Activated T-helper 1 cell treated with anti-CD3 and anti-CD28 coated beads, Interleukin-12 subunit alpha, Interleukin-12 subunit beta, Interleukin-2, Interleukin-4 antibody, amounts not matched to agents 30 ng/mL and 10 ng/mL and 1 ng/mL, durations not matched to agents 14 hours and 24 hours and 36 hours (primary cell): Measurements from ENCODE around the gene SYNCRIP. TPM values are rescaled to one million over a fixed set of nuclear protein-coding genes. Genes with fewer than 3 reads are reported as not detected.

Experiments used
- DNase-seq: peaks from one replicate; pipeline ENCODE4 v3.0.0; 2021; ENCODE audit warnings: low spot score
- H3K27ac Mint-ChIP-seq: one replicate; pipeline ENCODE4 v1.8.0; 2021; ENCODE audit warnings: mild to moderate bottlenecking, mixed read lengths
- H3K27me3 Mint-ChIP-seq: one replicate; pipeline ENCODE4 v1.8.0; 2022; ENCODE audit warnings: mild to moderate bottlenecking, moderate library complexity, mixed read lengths; ENCODE audit not compliant: insufficient read depth
- H3K36me3 Mint-ChIP-seq: one replicate; pipeline ENCODE4 v1.8.0; 2021; ENCODE audit warnings: low read depth, mixed read lengths
- H3K4me1 Mint-ChIP-seq: one replicate; pipeline ENCODE4 v1.8.0; 2021; ENCODE audit warnings: low read depth, mixed read lengths
- H3K4me3 Mint-ChIP-seq: one replicate; pipeline ENCODE4 v1.8.0; 2021; ENCODE audit warnings: mild to moderate bottlenecking, moderate library complexity, mixed read lengths
- H3K9me3 Mint-ChIP-seq: one replicate; pipeline ENCODE4 v1.8.0; 2021; ENCODE audit warnings: mixed read lengths
- intact Hi-C: fragments of 100-400 bp; cut with micrococcal nuclease; formaldehyde crosslinking; loops from one replicate; pipeline ENCODE4 v1.15.1; 2024
- total RNA-seq: library from RNA; stranded (reverse); gene quantifications from 2 replicates; pipeline ENCODE4 v1.2.3, GENCODE V29; 2022

SYNCRIP gene
- total RNA-seq, 1 donor from 2014 or later = 207 TPM

DNA sequence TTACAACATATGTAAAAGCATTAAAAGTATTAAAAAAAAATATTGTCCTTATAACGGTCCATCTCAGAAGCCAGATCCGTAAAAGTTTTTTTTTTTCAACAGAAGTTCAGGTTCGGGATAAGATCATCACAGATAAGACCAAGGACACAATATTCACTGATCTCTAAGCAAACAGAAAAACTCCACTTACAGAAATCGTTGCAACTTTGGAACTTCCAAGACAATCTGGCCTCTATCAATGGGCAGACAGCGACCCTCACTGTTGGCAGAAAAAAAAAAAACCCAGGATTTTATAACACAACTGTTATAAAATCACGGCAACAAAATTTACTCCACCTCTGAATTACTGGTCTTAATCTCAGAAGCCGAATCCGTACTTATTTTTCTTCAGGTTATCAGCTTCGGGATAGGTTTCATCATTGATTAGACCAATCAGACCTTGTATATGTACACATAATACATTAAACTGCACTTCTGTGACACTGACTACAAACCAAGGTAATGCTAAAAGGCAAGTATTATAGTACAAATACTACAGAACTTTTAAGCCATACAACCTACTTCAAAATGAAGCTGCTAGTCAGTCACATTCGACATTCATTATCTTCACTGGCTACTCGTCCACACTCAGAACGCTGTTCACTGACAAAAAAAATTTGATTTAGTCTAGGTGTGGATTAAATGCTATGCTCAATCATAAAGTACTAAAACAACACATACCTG lies 34.7 kb upstream of the SYNCRIP start:
- Mint-ChIP-seq H3K27ac (peak overlapping the region; percentile 92), H3K36me3 (peaks cover 64% of the 10 kb centered on the region), H3K4me3 (peak overlapping the region; percentile 100), H3K27me3 (no peaks in the 10 kb centered on the region), H3K4me1 (peaks cover 61% of the 10 kb centered on the region), H3K9me3 (peaks cover 6% of the 10 kb centered on the region)
- no peak for DNase-seq
- intact Hi-C loops = loop anchor here (5.0 kb wide), 2 partner anchors 320 to 1815 kb away; no protein-coding TSS in a partner anchor

DNA sequence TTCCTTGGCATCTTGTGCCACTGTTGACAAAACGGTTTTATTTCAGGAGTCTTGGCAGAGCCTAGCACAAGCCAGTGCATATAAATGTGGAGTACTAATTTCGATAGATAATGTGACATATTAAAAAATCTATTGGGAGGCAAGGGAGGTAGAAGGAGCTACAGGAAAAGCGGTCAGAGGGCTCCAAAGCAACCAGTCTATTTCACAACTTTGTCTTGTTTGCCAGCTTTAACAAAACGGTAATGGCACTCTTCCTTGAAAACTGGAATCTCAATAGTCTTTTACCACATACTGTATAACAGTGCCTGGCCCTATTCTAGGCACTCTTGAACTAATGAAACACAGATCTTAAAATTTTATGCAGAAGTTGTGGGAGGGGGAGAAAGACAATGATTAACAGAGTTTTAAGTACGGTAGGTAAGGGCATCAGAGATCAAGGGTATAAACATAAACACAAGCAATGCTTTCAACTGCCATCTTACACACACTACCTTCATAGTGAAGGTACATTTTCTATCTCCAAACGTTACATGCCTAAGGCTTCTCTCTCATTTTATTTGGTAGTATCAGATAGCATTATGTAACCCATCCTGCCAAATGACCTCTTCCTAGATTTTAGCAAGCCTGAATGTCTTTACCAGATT lies 33.5 kb upstream of the SYNCRIP start:
- peaks cover 57% of the 10 kb centered on the region for H3K4me1 Mint-ChIP-seq
- intact Hi-C loops = loop anchor here (5.0 kb wide), 2 partner anchors 319 to 1814 kb away; no protein-coding TSS in a partner anchor
- peaks cover 62% of the 10 kb centered on the region for H3K36me3 Mint-ChIP-seq
- peak overlapping the region; percentile 32 for H3K27ac Mint-ChIP-seq
- DNase-seq = no peak
- no peaks in the 10 kb centered on the region for H3K27me3 Mint-ChIP-seq
- peak overlapping the region; percentile 100 for H3K4me3 Mint-ChIP-seq
- no peaks in the 10 kb centered on the region for H3K9me3 Mint-ChIP-seq

DNA sequence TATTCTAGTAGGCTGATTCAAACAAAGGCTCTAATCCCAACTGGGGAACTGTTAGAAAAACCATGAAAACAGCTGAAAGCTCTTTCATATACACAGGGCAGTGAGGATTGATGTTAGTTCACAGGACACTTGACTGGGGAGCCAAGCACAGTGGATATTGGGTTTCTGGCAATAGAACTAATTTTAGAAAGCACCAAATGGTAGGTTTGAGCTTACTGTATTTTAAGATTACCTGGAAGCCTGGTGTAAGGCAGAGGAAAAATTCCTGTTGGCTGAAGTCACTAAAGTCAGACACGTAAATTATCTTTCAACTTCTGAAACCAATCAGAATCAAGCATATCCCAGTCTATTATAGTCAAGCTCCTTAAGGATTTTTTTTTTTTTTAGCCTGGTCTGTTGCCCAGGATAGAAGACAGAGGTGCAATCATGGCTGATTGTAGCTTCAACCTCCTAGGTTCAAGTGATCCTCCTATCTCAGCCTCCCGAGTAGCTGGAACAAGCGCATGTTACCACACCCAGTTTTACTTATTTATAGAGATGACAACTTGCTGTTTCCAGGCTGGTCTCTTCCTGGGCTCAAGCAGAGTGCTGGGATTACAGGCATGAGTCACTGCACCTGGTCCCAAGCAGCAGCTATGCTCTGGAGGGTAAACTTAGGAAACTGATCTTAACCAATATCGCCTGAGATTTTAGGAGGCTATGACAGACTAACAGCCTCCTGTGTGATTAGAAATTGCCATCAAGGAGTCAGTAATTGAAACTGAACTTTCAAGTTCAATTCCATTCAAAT lies 32.5 kb upstream of the SYNCRIP start:
- intact Hi-C loops = loop anchor here (5.0 kb wide), 2 partner anchors 318 to 1813 kb away; no protein-coding TSS in a partner anchor
- H3K4me1 Mint-ChIP-seq = peaks cover 62% of the 10 kb centered on the region
- H3K36me3 Mint-ChIP-seq = peaks cover 62% of the 10 kb centered on the region
- no peaks in the 10 kb centered on the region for H3K9me3 Mint-ChIP-seq
- peak overlapping the region; percentile 100 for H3K4me3 Mint-ChIP-seq
- H3K27ac Mint-ChIP-seq = no peak overlapping the region
- H3K27me3 Mint-ChIP-seq = no peaks in the 10 kb centered on the region
- no peak for DNase-seq

DNA sequence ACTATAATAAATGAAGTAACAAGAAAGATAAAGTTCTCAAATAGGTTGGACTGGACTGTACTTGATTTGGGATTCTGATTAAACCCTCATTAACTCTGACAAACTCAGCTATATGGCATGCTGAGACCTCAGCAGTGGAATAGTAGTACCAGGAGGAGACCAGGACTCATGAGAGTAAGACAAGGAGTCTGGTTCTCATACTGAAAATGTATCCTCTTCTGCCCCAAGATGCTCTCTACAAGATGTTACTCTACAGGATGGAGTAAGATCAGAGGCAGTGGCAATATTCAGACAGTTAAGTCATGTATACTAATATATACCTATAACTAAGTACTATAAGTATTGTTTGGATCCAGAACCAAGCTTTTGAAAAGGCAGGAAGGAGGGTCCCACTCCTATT lies 31.9 kb upstream of the SYNCRIP start:
- peak overlapping the region; percentile 100 for H3K4me3 Mint-ChIP-seq
- H3K36me3 Mint-ChIP-seq = peaks cover 66% of the 10 kb centered on the region
- H3K4me1 Mint-ChIP-seq = peaks cover 62% of the 10 kb centered on the region
- H3K27me3 Mint-ChIP-seq = no peaks in the 10 kb centered on the region
- no peaks in the 10 kb centered on the region for H3K9me3 Mint-ChIP-seq
- intact Hi-C loops = loop anchor here (1.0 to 5.0 kb wide), 3 partner anchors 61 to 1812 kb away; no protein-coding TSS in a partner anchor
- no peak overlapping the region for H3K27ac Mint-ChIP-seq
- no peak for DNase-seq

GRCh38 chr6:85673198-85674139 lies 30.8 kb upstream of the SYNCRIP start:
- peak overlapping the region; percentile 10 for H3K27ac Mint-ChIP-seq
- H3K27me3 Mint-ChIP-seq = no peaks in the 10 kb centered on the region
- no peak for DNase-seq
- intact Hi-C loops = loop anchor here (1.0 kb wide), 1 partner anchor 60 kb away; no protein-coding TSS in a partner anchor
- H3K4me1 Mint-ChIP-seq = peaks cover 70% of the 10 kb centered on the region
- no peaks in the 10 kb centered on the region for H3K9me3 Mint-ChIP-seq
- peaks cover 67% of the 10 kb centered on the region for H3K36me3 Mint-ChIP-seq
- H3K4me3 Mint-ChIP-seq = no peak overlapping the region

- no peaks in the 10 kb centered on the region for H3K9me3 Mint-ChIP-seq
- H3K27me3 Mint-ChIP-seq = no peaks in the 10 kb centered on the region
- H3K36me3 Mint-ChIP-seq = peaks cover 59% of the 10 kb centered on the region
- no peak overlapping the region for H3K27ac Mint-ChIP-seq
- no peak for DNase-seq
- intact Hi-C loops = no loop called here
- H3K4me3 Mint-ChIP-seq = no peak overlapping the region
- peaks cover 76% of the 10 kb centered on the region for H3K4me1 Mint-ChIP-seq
Observed at GRCh38 chr6:85672623-85673022, 29.9 kb upstream of the SYNCRIP start.

DNA sequence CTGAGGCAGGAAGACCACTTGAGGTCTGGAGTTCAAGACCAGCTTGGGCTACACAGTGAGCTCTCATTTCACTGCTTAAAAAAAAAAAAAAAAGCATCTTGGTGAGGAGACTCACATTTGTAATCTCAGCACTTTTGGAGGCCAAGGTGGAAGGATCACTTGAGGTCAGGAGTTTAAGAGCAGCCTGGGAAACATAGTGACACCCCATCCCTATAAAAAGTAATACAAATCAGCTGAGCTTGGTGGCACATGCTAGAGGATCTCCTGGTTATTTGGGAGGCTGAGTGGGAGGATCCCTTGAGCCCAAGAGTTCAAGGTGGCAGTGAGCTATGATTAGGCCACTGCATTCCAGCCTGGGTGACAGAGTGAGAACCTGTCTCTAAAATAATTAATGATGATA lies 29.4 kb upstream of the SYNCRIP start:
- Mint-ChIP-seq H3K4me1 (peaks cover 76% of the 10 kb centered on the region), H3K27me3 (no peaks in the 10 kb centered on the region), H3K4me3 (no peak overlapping the region), H3K36me3 (peaks cover 54% of the 10 kb centered on the region), H3K9me3 (no peaks in the 10 kb centered on the region), H3K27ac (no peak overlapping the region)
- DNase-seq = no peak
- intact Hi-C loops = no loop called here

GRCh38 chr6:85670573-85670972 lies 27.9 kb upstream of the SYNCRIP start:
- peak overlapping the region; percentile 74 for H3K27ac Mint-ChIP-seq
- intact Hi-C loops = loop anchor here (1.0 kb wide), 2 partner anchors 8 to 26 kb away; no protein-coding TSS in a partner anchor

GRCh38 chr6:85669735-85670194 lies 27.1 kb upstream of the SYNCRIP start:
- Mint-ChIP-seq H3K36me3 (peaks cover 33% of the 10 kb centered on the region), H3K4me3 (peak overlapping the region; percentile 78), H3K27me3 (no peaks in the 10 kb centered on the region), H3K4me1 (peaks cover 56% of the 10 kb centered on the region), H3K9me3 (no peaks in the 10 kb centered on the region), H3K27ac (peak overlapping the region; percentile 74)
- peak; percentile 58 for DNase-seq
- intact Hi-C loops = loop anchor here (1.0 kb wide), 2 partner anchors 9 to 25 kb away; no protein-coding TSS in a partner anchor

More at GRCh38 chr6:85670573-85670972, 27.9 kb upstream of the SYNCRIP start:
- Mint-ChIP-seq H3K4me3 (no peak overlapping the region), H3K36me3 (peaks cover 39% of the 10 kb centered on the region), H3K27me3 (no peaks in the 10 kb centered on the region), H3K9me3 (no peaks in the 10 kb centered on the region), H3K4me1 (peaks cover 64% of the 10 kb centered on the region)
- DNase-seq = no peak

GRCh38 chr6:85662251-85662650 lies 19.6 kb upstream of the SYNCRIP start:
- H3K36me3 Mint-ChIP-seq = peaks cover 2% of the 10 kb centered on the region
- no peak overlapping the region for H3K4me3 Mint-ChIP-seq
- no peaks in the 10 kb centered on the region for H3K4me1 Mint-ChIP-seq
- DNase-seq = no peak
- H3K27ac Mint-ChIP-seq = no peak overlapping the region
- intact Hi-C loops = no loop called here
- no peaks in the 10 kb centered on the region for H3K27me3 Mint-ChIP-seq
- peaks cover 3% of the 10 kb centered on the region for H3K9me3 Mint-ChIP-seq

DNA sequence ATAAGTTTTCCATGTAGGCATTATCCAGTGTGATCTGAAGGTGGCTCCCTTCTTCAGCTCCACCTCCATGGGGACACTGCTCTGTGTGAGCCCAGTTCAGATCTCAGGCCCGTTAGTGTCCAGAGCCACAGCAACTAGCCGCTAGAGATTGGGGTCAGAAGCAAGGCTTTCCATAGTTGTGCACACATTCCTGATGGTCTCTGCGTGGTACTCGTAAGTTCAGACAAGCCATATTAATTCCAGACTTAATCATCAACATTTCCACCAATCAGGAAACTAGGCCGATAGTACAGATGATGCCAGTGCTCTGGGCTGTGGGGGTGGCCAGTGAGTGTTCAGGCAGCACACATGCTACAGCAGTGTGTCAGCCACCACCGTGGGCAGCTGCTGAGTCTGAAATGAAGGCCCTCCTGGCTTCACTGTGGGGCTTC lies 17.5 kb upstream of the SYNCRIP start:
- H3K36me3 Mint-ChIP-seq = peaks cover 4% of the 10 kb centered on the region
- H3K9me3 Mint-ChIP-seq = peaks cover 4% of the 10 kb centered on the region
- DNase-seq = no peak
- intact Hi-C loops = no loop called here
- no peak overlapping the region for H3K27ac Mint-ChIP-seq
- peaks cover 3% of the 10 kb centered on the region for H3K27me3 Mint-ChIP-seq
- H3K4me1 Mint-ChIP-seq = no peaks in the 10 kb centered on the region
- no peak overlapping the region for H3K4me3 Mint-ChIP-seq

GRCh38 chr6:85650606-85651005 lies 7.9 kb upstream of the SYNCRIP start:
- Mint-ChIP-seq H3K4me1 (peaks cover under 1% of the 10 kb centered on the region), H3K27ac (no peak overlapping the region), H3K4me3 (no peak overlapping the region), H3K36me3 (no peaks in the 10 kb centered on the region), H3K27me3 (peaks cover 11% of the 10 kb centered on the region), H3K9me3 (no peaks in the 10 kb centered on the region)
- intact Hi-C loops = no loop called here
- DNase-seq = no peak
